Measurements from ENCODE around the gene ELOVL2.

DNA sequence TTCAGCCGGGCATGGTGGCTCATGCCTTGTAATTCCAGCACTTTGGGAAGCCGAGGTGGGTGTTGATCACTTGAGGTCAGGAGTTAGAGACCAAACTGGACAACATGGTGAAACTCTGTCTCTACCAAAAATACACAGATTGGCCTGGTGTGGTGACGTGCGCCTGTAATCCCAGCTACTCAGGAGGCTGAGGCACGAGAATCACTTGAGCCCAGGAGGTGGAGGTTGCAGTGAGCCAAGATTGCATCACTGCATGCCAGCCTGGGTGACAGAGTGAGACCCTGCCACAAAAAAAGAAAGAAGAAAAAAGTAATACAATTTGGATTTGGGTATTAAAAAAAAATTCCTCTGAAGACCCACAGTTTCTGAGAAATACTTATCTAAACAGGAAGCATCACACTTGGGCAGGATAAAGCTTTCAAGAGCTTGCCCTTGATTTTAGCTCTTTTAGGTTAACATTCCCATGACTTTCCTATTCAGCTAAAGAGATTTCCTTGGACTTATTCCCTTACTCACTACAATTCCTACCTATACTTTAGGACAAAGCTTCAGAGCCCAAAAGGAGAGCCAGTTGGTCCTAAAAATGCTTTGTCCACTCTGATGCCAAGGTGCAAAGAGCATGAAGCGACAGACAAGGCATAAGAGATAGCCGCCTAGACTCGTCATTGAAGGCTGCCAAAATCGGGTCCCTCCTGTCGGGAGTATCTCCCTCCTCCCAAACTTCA is 1.9 kb downstream of the ELOVL2 start:
- TF ChIP-seq, protein P1, sequence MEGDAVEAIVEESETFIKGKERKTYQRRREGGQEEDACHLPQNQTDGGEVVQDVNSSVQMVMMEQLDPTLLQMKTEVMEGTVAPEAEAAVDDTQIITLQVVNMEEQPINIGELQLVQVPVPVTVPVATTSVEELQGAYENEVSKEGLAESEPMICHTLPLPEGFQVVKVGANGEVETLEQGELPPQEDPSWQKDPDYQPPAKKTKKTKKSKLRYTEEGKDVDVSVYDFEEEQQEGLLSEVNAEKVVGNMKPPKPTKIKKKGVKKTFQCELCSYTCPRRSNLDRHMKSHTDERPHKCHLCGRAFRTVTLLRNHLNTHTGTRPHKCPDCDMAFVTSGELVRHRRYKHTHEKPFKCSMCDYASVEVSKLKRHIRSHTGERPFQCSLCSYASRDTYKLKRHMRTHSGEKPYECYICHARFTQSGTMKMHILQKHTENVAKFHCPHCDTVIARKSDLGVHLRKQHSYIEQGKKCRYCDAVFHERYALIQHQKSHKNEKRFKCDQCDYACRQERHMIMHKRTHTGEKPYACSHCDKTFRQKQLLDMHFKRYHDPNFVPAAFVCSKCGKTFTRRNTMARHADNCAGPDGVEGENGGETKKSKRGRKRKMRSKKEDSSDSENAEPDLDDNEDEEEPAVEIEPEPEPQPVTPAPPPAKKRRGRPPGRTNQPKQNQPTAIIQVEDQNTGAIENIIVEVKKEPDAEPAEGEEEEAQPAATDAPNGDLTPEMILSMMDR (conservative IDR thresholded peaks at IDR 0.05): no peak
- TF ChIP-seq EZH2 (IDR thresholded peaks at IDR 0.05; ENCODE audit: low read depth): no peak
